GM10248 (cell line): ENCODE results near the gene DOLPP1.
A peak's percentile ranks its signal among the peaks of the same experiment; 100 is the strongest.

ENCODE experiments used
- CTCF ChIA-PET: fragments of 300-600 bp; sonication (Branson Sonifier 250); formaldehyde crosslinking; extraction: SDS; loops from one replicate; lab custom pipeline; 2021; ENCODE audit warnings: antibody characterized with exemption; lab: Yijun Ruan, JAX
- POLR2A ChIA-PET: fragments of 350-650 bp; sonication (Branson Sonifier 250); formaldehyde crosslinking; extraction: SDS; loops from one replicate; lab custom pipeline; 2020; ENCODE audit warnings: antibody characterized with exemption; lab: Yijun Ruan, JAX
- DNase-seq: peaks from one replicate; pipeline ENCODE4 v3.0.0; 2012; ENCODE audit errors: extremely low spot score
- CTCF ChIP-seq: IDR thresholded peaks from 2 replicates; pipeline ENCODE4 v1.5.1; 2012; ENCODE audit warnings: mild to moderate bottlenecking, low read depth; ENCODE audit errors: extremely low read depth, missing control alignments, control extremely low read depth

DOLPP1 gene

GRCh38 chr9:129097671-129098306, 16.9 kb downstream of the DOLPP1 start:
- ChIA-PET CTCF (interaction anchor here (0.7 kb wide), 1 partner anchor 8 kb away, joined by 3 read pairs; no protein-coding TSS in a partner anchor), POLR2A (interaction anchor here (0.6 kb wide), 1 partner anchor 701 kb away, joined by 9 read pairs; no protein-coding TSS in a partner anchor)
- no peak for TF ChIP-seq CTCF
- DNase-seq: no peak

GRCh38 chr9:129098328-129098727, 17.4 kb downstream of the DOLPP1 start:
- ChIA-PET CTCF (no interaction called here), POLR2A (no interaction called here)

GRCh38 chr9:129100383-129101169, 19.7 kb downstream of the DOLPP1 start:
- no peak for TF ChIP-seq CTCF
- no peak for DNase-seq
- ChIA-PET POLR2A (no interaction called here), CTCF (interaction anchor here (1.5 to 2.0 kb wide), 2 partner anchors 9 to 21 kb away, joined by 3 to 6 read pairs; no protein-coding TSS in a partner anchor)

More at GRCh38 chr9:129098328-129098727, 17.4 kb downstream of the DOLPP1 start:
- no peak for DNase-seq
- no peak for TF ChIP-seq CTCF

GRCh38 chr9:129101279-129101678, 20.4 kb downstream of the DOLPP1 start:
- TF ChIP-seq CTCF: no peak
- ChIA-PET POLR2A (no interaction called here), CTCF (interaction anchor here (0.9 to 2.0 kb wide), 3 partner anchors 10 to 38 kb away, joined by 3 to 6 read pairs (median 3); no protein-coding TSS in a partner anchor)
- DNase-seq: no peak

GRCh38 chr9:129102095-129102525, 21.2 kb downstream of the DOLPP1 start:
- no peak for DNase-seq
- CTCF ChIA-PET: interaction anchor here (0.9 to 2.0 kb wide), 3 partner anchors 11 to 37 kb away, joined by 3 to 6 read pairs (median 3); no protein-coding TSS in a partner anchor
- POLR2A ChIA-PET: no interaction called here
- no peak for TF ChIP-seq CTCF

GRCh38 chr9:129102791-129103594, 22.1 kb downstream of the DOLPP1 start:
- peak; percentile 62 for DNase-seq
- peak; percentile 65 for TF ChIP-seq CTCF
- POLR2A ChIA-PET: no interaction called here
- CTCF ChIA-PET: interaction anchor here (0.7 to 1.3 kb wide), 4 partner anchors 20 to 69 kb away, joined by 3 to 5 read pairs (median 4); partner anchors contain the start of gene DOLPP1
